SK-N-MC (cell line): ENCODE measurements around the gene CDC16.

Experiments
- EZH2 ChIP-seq: fragments of 200-600 bp; sonication (generic); IDR thresholded peaks from one replicate; pipeline ENCODE4 v1.6.1; 2017; ENCODE audit warnings: antibody characterized with exemption
- FOXP2 ChIP-seq: optimal IDR thresholded peaks from 2 replicates; pipeline ENCODE3; 2011; ENCODE audit warnings: mild to moderate bottlenecking, moderate library complexity; ENCODE audit not compliant: insufficient read depth; ENCODE audit errors: extremely low read length, control extremely low read depth
- POLR2AphosphoS5 ChIP-seq: IDR thresholded peaks from 2 replicates; pipeline ENCODE4 v1.6.1; 2012; ENCODE audit warnings: mild to moderate bottlenecking, low read depth, low read length, borderline replicate concordance

DNA sequence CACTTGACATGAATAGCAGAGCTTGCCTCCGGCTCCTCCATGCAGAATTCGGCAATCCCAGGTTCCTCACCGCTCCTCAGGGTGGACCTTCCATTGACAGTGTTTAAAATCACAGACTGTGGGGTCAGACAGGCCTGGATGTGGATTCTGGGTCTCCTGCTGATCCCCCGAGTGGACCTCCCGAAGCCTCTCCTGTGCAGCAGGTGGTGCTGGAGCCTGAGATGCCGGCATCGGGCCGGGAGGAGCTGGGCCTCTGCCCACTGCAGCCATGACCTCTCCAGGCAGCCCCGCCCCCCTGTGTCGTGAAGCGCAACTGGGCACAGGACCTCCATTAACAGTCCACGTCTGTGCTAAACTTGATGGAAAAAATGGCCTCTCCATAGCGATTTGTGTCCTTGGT, 10.5 kb upstream of the CDC16 start:
- TF ChIP-seq POLR2AphosphoS5 (no peak), FOXP2 (no peak), EZH2 (no peak)
